GM12878 (cell line): ENCODE measurements around the gene CIAO2A. TPM values are rescaled to one million over a fixed set of nuclear protein-coding genes. Genes with fewer than 3 reads are reported as not detected.

Experiments
- ATAC-seq: fragments of 200-7000 bp; cut with Tn5 transposase; 3 replicates; pipeline ENCODE4 v1.9.1; 2020; ENCODE audit warnings: mild to moderate bottlenecking, moderate library complexity
- BruUV-seq: library from RNA; stranded (reverse); fragments of 400-500 nt; replicated peaks from 2 replicates; lab custom pipeline; 2021; lab: Mats Ljungman, UMichigan
- CTCF ChIA-PET: fragments of 300-600 bp; sonication (Branson Sonifier 250); formaldehyde crosslinking; extraction: SDS; loops from one replicate; lab custom pipeline; 2021; ENCODE audit warnings: inconsistent platforms; lab: Yijun Ruan, JAX
- POLR2A ChIA-PET: fragments of 350-600 bp; formaldehyde crosslinking; extraction: SDS; loops from one replicate; lab custom pipeline; 2021; ENCODE audit warnings: inconsistent platforms; lab: Charles Lee
- RAD21 ChIA-PET: fragments of 300-600 bp; sonication (Branson Sonifier 250); formaldehyde crosslinking; loops from one replicate; lab custom pipeline; 2023; ENCODE audit warnings: antibody characterized with exemption; ENCODE audit not compliant: unreplicated experiment; lab: Charles Lee
- SMC1A ChIA-PET: fragments of 300-600 bp; sonication (Branson Sonifier 250); formaldehyde crosslinking; loops from one replicate; lab custom pipeline; 2023; ENCODE audit not compliant: unreplicated experiment, uncharacterized antibody; lab: Charles Lee
- DNase-seq: peaks from one replicate; pipeline ENCODE4 v3.0.0-alpha.2; 2011; ENCODE audit warnings: low read depth, low spot score
- FAIRE-seq: peaks from 3 replicates; lab custom pipeline; 2011; peaks lifted over from hg19 to GRCh38; lab: Jason Lieb, UNC
- H2AFZ ChIP-seq: 2 replicates; pipeline ENCODE4 v1.6.0; 2011; ENCODE audit warnings: low read depth, low read length, control low read depth; ENCODE audit not compliant: control insufficient read depth
- H3K27ac ChIP-seq: 2 replicates; pipeline ENCODE4 v1.5.1; 2011; ENCODE audit warnings: control low read depth; ENCODE audit not compliant: control insufficient read depth, insufficient read depth
- H3K27me3 ChIP-seq, 2 experiments: replicated peaks in 1 of 2; 2 replicates each; pipeline versions ENCODE4 v1.6.0 to v1.6.1; 2011; ENCODE audit warnings: low read length in 1 of 2; ENCODE audit not compliant: control insufficient read depth in 2 of 2, insufficient read depth in 2 of 2
- H3K36me3 ChIP-seq, 2 experiments: 2 replicates each; pipeline ENCODE4 v1.5.1; 2011; ENCODE audit warnings: low read length in 1 of 2; ENCODE audit not compliant: control insufficient read depth in 2 of 2, insufficient read depth in 2 of 2
- H3K4me1 ChIP-seq: 2 replicates; pipeline ENCODE4 v1.6.1; 2011; ENCODE audit warnings: mild to moderate bottlenecking, low read length, moderate library complexity, mixed read lengths; ENCODE audit not compliant: control insufficient read depth, insufficient read depth
- H3K4me2 ChIP-seq: 2 replicates; pipeline ENCODE4 v1.6.0; 2011; ENCODE audit warnings: control low read depth; ENCODE audit not compliant: control insufficient read depth, insufficient read depth
- H3K4me3 ChIP-seq: fragments of 200-600 bp; sonication (generic); 2 replicates; pipeline ENCODE4 v1.5.1; 2016
- H3K79me2 ChIP-seq: 2 replicates; pipeline ENCODE4 v1.6.0; 2011; ENCODE audit warnings: low read length; ENCODE audit not compliant: control insufficient read depth, insufficient read depth
- H3K9ac ChIP-seq: 2 replicates; pipeline ENCODE4 v1.8.0; 2011; ENCODE audit warnings: low read length, control low read depth, mixed read lengths; ENCODE audit not compliant: control insufficient read depth, insufficient read depth
- H3K9me3 ChIP-seq: replicated peaks from 3 replicates; pipeline ENCODE4 v1.5.1; 2011; ENCODE audit warnings: mild to moderate bottlenecking, low read length; ENCODE audit not compliant: control insufficient read depth, insufficient read depth
- H4K20me1 ChIP-seq: 2 replicates; pipeline ENCODE4 v1.6.0; 2011; ENCODE audit not compliant: control insufficient read depth, insufficient read depth
- ASH2L ChIP-seq: fragments of 300-600, 200-600 bp; sonication (generic); IDR thresholded peaks from 2 replicates; pipeline ENCODE4 v1.6.1; 2017; ENCODE audit warnings: low read depth, mild to moderate bottlenecking, borderline replicate concordance
- CBFB ChIP-seq: IDR thresholded peaks from 2 replicates; pipeline ENCODE4 v1.6.1; 2016; ENCODE audit warnings: antibody characterized with exemption, low read depth
- CTCF ChIP-seq, 3 experiments: IDR thresholded peaks in 2 of 3; conservative IDR thresholded peaks in 1 of 3; 2 replicates each; pipeline ENCODE4 v1.5.1; 2011; ENCODE audit warnings: low read depth in 3 of 3, low read length in 3 of 3, mild to moderate bottlenecking in 3 of 3, control low read depth in 2 of 3, moderate library complexity in 2 of 3, inconsistent platforms in 1 of 3, mixed read lengths in 1 of 3; ENCODE audit not compliant: control insufficient read depth in 2 of 3, insufficient read depth in 1 of 3; ENCODE audit errors: extremely low read depth in 1 of 3
- DPF2 ChIP-seq: fragments of 450-650 bp; IDR thresholded peaks from 2 replicates; pipeline ENCODE4 v1.6.1; 2017; ENCODE audit warnings: mild to moderate bottlenecking
- IRF4 ChIP-seq: IDR thresholded peaks from 2 replicates; pipeline ENCODE4 v1.6.1; 2011; ENCODE audit warnings: low read depth, low read length
- MEF2B ChIP-seq: fragments of 450-650 bp; IDR thresholded peaks from 2 replicates; pipeline ENCODE4 v1.6.1; 2018; ENCODE audit warnings: mild to moderate bottlenecking, moderate library complexity; ENCODE audit not compliant: partially characterized antibody, poor library complexity, severe bottlenecking
- NR2C1 ChIP-seq: fragments of 450-650 bp; IDR thresholded peaks from 2 replicates; pipeline ENCODE4 v1.6.1; 2017; ENCODE audit warnings: antibody characterized with exemption, mild to moderate bottlenecking, moderate library complexity
- RAD21 ChIP-seq: IDR thresholded peaks from 2 replicates; pipeline ENCODE4 v1.6.1; 2011; ENCODE audit warnings: mild to moderate bottlenecking, low read depth, low read length, moderate library complexity; ENCODE audit not compliant: insufficient read depth
- RBBP5 ChIP-seq: fragments of 200-600 bp; sonication (generic); conservative IDR thresholded peaks from 2 replicates; pipeline ENCODE4 v1.6.1; 2016
- SMAD1 ChIP-seq: fragments of 450-650 bp; IDR thresholded peaks from 2 replicates; pipeline ENCODE4 v1.6.1; 2018; ENCODE audit warnings: mild to moderate bottlenecking, low read depth; ENCODE audit not compliant: partially characterized antibody
- SP1 ChIP-seq: IDR thresholded peaks from one replicate; pipeline ENCODE4 v1.6.1; 2011; ENCODE audit warnings: low read depth, low read length
- STAT3 ChIP-seq: IDR thresholded peaks from 2 replicates; pipeline ENCODE4 v1.6.1; 2011; ENCODE audit warnings: low read depth, low read length, improper control_type of control experiment
- TCF12 ChIP-seq: IDR thresholded peaks from 2 replicates; pipeline ENCODE4 v1.6.1; 2011; ENCODE audit warnings: low read depth, mild to moderate bottlenecking, low read length
- TCF7 ChIP-seq: IDR thresholded peaks from 2 replicates; pipeline ENCODE4 v1.6.1; 2014; ENCODE audit warnings: antibody characterized with exemption, borderline replicate concordance
- USF1 ChIP-seq: IDR thresholded peaks from 2 replicates; pipeline ENCODE4 v1.6.1; 2011; ENCODE audit warnings: borderline replicate concordance, low read depth, mild to moderate bottlenecking, moderate library complexity, mixed read lengths, low read length; ENCODE audit not compliant: insufficient read depth; ENCODE audit errors: extremely low read length
- WGBS: methylation state at CpG from one replicate; pipeline ENCODE4 v1.1.6; 2016; ENCODE audit warnings: low lambda C conversion rate; ENCODE audit not compliant: insufficient replicate concordance, insufficient coverage; ENCODE audit errors: missing lambda C conversion rate; 5-methylcytosine and 5-hydroxymethylcytosine counted together
- in situ Hi-C: fragments of 300-500 bp; cut with MboI; formaldehyde crosslinking; loops from 9 replicates; pipeline ENCODE4 v1.14.3; 2018; ENCODE audit warnings: mixed read lengths
- intact Hi-C: fragments of 100-400 bp; cut with micrococcal nuclease; formaldehyde crosslinking; loops from one replicate; pipeline ENCODE4 v1.14.2; 2022; ENCODE audit not compliant: unreplicated experiment
- polyA plus RNA-seq, 11 experiments: library from polyadenylated mRNA; depleted of rRNA in 4 of 11; unstranded in 6 of 11; stranded (reverse) in 5 of 11; fragments of >200 nt; fragmentation: Nextera tagmentation in 4 of 11; fragmentation: Illumina TruSeq in 1 of 11; extraction: Ambion mirVana in 4 of 11; extraction: Trizol in 1 of 11; gene quantifications; 1 replicate in 1 of 11; 2 replicates in 10 of 11; pipeline versions ENCODE4 v1.2.1 to v1.2.3, GENCODE V29; 2011 to 2016; ENCODE audit warnings: inconsistent platforms in 2 of 11, missing spikeins in 2 of 11, low read depth in 1 of 11
- total RNA-seq, 4 experiments: library from RNA; depleted of rRNA in 3 of 4; stranded (reverse); fragments of >200 nt in 3 of 4; fragmentation: Illumina TruSeq in 1 of 4; extraction: Trizol in 1 of 4; gene quantifications; 2 replicates each; pipeline versions ENCODE4 v1.2.1 to v1.2.3, GENCODE V29; 2013 to 2021

CIAO2A gene
- total and polyA plus RNA-seq, 10 of the 15 experiments (the other 5 are each of a cell fraction or from before 2014, with no cell fraction given) = 94.5 to 400 (median 204) TPM

GRCh38 chr15:64095795-64096667, 2.4 kb upstream of the CIAO2A start, which contains the start of gene SNX1:
Gene SNX1, plus strand, starts transcription at chr15:64095982. Its CDS starts 32 bp downstream, at chr15:64096014.
- Histone ChIP-seq H3K79me2 (peaks cover 86% of the 10 kb centered on the region), H4K20me1 (no peaks in the 10 kb centered on the region), H3K4me1 (peaks cover 21% of the 10 kb centered on the region), H3K27me3 (no peaks in the 10 kb centered on the region), H2AFZ (peak within 1 kb of the TSS; percentile 76), H3K9ac (peak within 1 kb of the TSS; percentile 85), H3K9me3 (no peaks in the 10 kb centered on the region), H3K27ac (peak within 1 kb of the TSS; percentile 74), H3K4me2 (peak within 1 kb of the TSS; percentile 90), H3K36me3 (no peaks in the 10 kb centered on the region; a peak in 1 of 4 replicates), H3K4me3 (peak within 1 kb of the TSS; percentile 96)
- RAD21 ChIA-PET = interaction anchor here (1.2 to 2.6 kb wide), 3 partner anchors 49 to 85 kb away, joined by 4 to 11 read pairs (median 4); no protein-coding TSS in a partner anchor
- peak; percentile 68 for FAIRE-seq
- ATAC-seq = peak; percentile 72
- TSS peak; percentile 76 for BruUV-seq
- intact Hi-C loops (loop anchor here (10.0 kb wide), 3 partner anchors 289 to 621 kb away; partner anchors contain the start of genes PCLAF, TRIP4 and USP3), in situ Hi-C loops (no loop called here)
- SMC1A ChIA-PET = interaction anchor here (1.2 to 1.9 kb wide), 3 partner anchors 14 to 486 kb away, joined by 3 to 7 read pairs (median 3); no protein-coding TSS in a partner anchor
- CTCF ChIA-PET = interaction anchor here (0.7 to 5.1 kb wide), 3 partner anchors 8 to 58 kb away, joined by 3 to 46 read pairs (median 3); no protein-coding TSS in a partner anchor
- 2% methylated on average over 70 of the region's 70 CpGs for WGBS
- DNase-seq = peak; percentile 70
- POLR2A ChIA-PET = interaction anchor here (0.7 to 4.2 kb wide), 3 partner anchors 49 to 67 kb away, joined by 5 to 21 read pairs (median 6); partner anchors contain the start of gene PPIB
- TF ChIP-seq SP1 (peak; percentile 50), DPF2 (no peak), NR2C1 (peak; percentile 47), SMAD1 (no peak), IRF4 (no peak), ASH2L (peak; percentile 94; the same call in 1 of the 2 replicates), CTCF (IDR thresholded peaks at IDR 0.05 in 2 of 3, conservative IDR thresholded peaks at IDR 0.05 in 1 of 3; ENCODE audit: control insufficient read depth in 2 of 3, extremely low read depth in 1 of 3, insufficient read depth in 1 of 3, low read depth in 3 of 3, low read length in 3 of 3) (peak in 1 of 3 experiments; percentile 3; a peak in 1 of 6 replicates), TCF12 (peak; percentile 75; the same call in 1 of the 2 replicates), USF1 (peak; percentile 34), CBFB (peak; percentile 86), MEF2B (peak; percentile 50), RAD21 (no peak), STAT3 (no peak), RBBP5 (0 out of 2 replicates have a peak, but pooled peaks have one; percentile 70), TCF7 (peak; percentile 60)
